Measurements from ENCODE around the gene TLCD2.

GRCh38 chr17:1754430-1755112 lies 44.4 kb upstream of the TLCD2 start:
- TF ChIP-seq, protein P1, sequence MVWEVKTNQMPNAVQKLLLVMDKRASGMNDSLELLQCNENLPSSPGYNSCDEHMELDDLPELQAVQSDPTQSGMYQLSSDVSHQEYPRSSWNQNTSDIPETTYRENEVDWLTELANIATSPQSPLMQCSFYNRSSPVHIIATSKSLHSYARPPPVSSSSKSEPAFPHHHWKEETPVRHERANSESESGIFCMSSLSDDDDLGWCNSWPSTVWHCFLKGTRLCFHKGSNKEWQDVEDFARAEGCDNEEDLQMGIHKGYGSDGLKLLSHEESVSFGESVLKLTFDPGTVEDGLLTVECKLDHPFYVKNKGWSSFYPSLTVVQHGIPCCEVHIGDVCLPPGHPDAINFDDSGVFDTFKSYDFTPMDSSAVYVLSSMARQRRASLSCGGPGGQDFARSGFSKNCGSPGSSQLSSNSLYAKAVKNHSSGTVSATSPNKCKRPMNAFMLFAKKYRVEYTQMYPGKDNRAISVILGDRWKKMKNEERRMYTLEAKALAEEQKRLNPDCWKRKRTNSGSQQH (CRISPR knock-in tag; IDR thresholded peaks at IDR 0.05) = no peak
- no peak for TF ChIP-seq GATA2 (CRISPR knock-in tag; IDR thresholded peaks at IDR 0.05)
